Activated CD8-positive, alpha-beta memory T cell treated with anti-CD3 and anti-CD28 coated beads, Interleukin-2, amount 10 ng/mL, durations not matched to agents 7 days and 5 days (primary cell): ENCODE measurements around the gene RGS14. TPM values are rescaled to one million over a fixed set of nuclear protein-coding genes. Genes with fewer than 3 reads are reported as not detected.
"Not testable (repeated sequence)": the region's sequence is repeated elsewhere in the genome, so short reads cannot be mapped to it uniquely, and the experiment has no call there.

ENCODE experiments used
- ATAC-seq: fragments of 150-1000 bp; cut with Tn5 transposase; one replicate; pipeline ENCODE4 v1.10.0; 2021; ENCODE audit warnings: moderate library complexity
- CTCF ChIA-PET: fragments of 350-600 bp; sonication (Branson Sonifier 250); formaldehyde crosslinking; loops from one replicate; lab custom pipeline; 2021; ENCODE audit warnings: antibody characterized with exemption; lab: Charles Lee
- DNase-seq: peaks from one replicate; pipeline ENCODE4 v3.0.0-alpha.2; 2020
- H3K27ac Mint-ChIP-seq: one replicate; pipeline ENCODE4 v1.8.0; 2021; ENCODE audit warnings: mild to moderate bottlenecking, mixed read lengths
- H3K27me3 Mint-ChIP-seq: one replicate; pipeline ENCODE4 v1.8.0; 2021; ENCODE audit warnings: mixed read lengths
- H3K36me3 Mint-ChIP-seq: one replicate; pipeline ENCODE4 v1.8.0; 2021; ENCODE audit warnings: mild to moderate bottlenecking, mixed read lengths
- H3K4me1 Mint-ChIP-seq: one replicate; pipeline ENCODE4 v1.8.0; 2021; ENCODE audit warnings: mixed read lengths
- H3K4me3 Mint-ChIP-seq: one replicate; pipeline ENCODE4 v1.8.0; 2021; ENCODE audit warnings: mild to moderate bottlenecking, moderate library complexity, mixed read lengths
- H3K9me3 Mint-ChIP-seq: one replicate; pipeline ENCODE4 v1.8.0; 2022; ENCODE audit warnings: low read depth, mixed read lengths
- total RNA-seq, 2 experiments: library from RNA; stranded (reverse); gene quantifications; one replicate each; pipeline ENCODE4 v1.2.3, GENCODE V29; 2021

Gene RGS14
- total RNA-seq, 2 experiments from 2014 or later, result 52.3 to 93.0 TPM

DNA sequence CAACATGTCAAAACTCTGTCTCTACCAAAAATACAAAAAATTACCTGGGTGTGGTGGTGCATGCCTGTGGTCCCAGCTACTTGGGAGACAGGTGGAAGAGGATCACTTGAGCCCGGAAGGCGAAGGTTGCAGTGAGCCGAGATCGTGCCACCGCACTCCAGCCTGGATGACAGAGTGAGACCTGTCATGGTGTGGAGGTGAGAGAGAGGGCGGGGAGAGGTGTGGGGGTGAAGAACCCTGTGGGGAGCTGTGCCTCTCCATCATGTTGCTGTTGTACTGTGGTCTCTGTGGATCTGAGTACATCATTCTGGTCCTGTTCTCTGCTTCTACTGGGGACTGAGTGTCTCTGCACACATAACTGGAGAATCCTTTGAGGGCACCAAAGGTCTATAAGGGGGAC is 15.2 kb downstream of the RGS14 start:
- H3K27ac Mint-ChIP-seq, result peak overlapping the region; percentile 87
- H3K4me3 Mint-ChIP-seq, result peak overlapping the region; percentile 33
- ATAC-seq (no peak), DNase-seq (no peak)
- no peaks in the 10 kb centered on the region for H3K9me3 Mint-ChIP-seq
- H3K27me3 Mint-ChIP-seq, result no peaks in the 10 kb centered on the region
- H3K4me1 Mint-ChIP-seq, result peaks cover 48% of the 10 kb centered on the region
- H3K36me3 Mint-ChIP-seq, result peaks cover 26% of the 10 kb centered on the region
- CTCF ChIA-PET, result interaction anchor here (1.2 to 22.1 kb wide), 10 partner anchors 8 to 120 kb away, joined by 3 to 405 read pairs (median 33); partner anchors contain the start of genes MXD3, PFN3, RGS14 and SLC34A1

- CTCF ChIA-PET, result interaction anchor here (1.2 to 22.1 kb wide), 5 partner anchors 9 to 82 kb away, joined by 3 to 405 read pairs (median 57); partner anchors contain the start of genes MXD3, RGS14 and SLC34A1
- no peak overlapping the region for H3K4me3 Mint-ChIP-seq
- peaks cover 44% of the 10 kb centered on the region for H3K4me1 Mint-ChIP-seq
- no peaks in the 10 kb centered on the region for H3K27me3 Mint-ChIP-seq
- DNase-seq (no peak), ATAC-seq (no peak)
- H3K9me3 Mint-ChIP-seq, result no peaks in the 10 kb centered on the region
- peaks cover 17% of the 10 kb centered on the region for H3K36me3 Mint-ChIP-seq
- H3K27ac Mint-ChIP-seq, result no peak overlapping the region
Observed at GRCh38 chr5:177373806-177374205, 16.1 kb downstream of the RGS14 start.

- no peak overlapping the region for H3K4me3 Mint-ChIP-seq
- peaks cover 44% of the 10 kb centered on the region for H3K4me1 Mint-ChIP-seq
- H3K27me3 Mint-ChIP-seq, result no peaks in the 10 kb centered on the region
- ATAC-seq, result no peak
- H3K36me3 Mint-ChIP-seq, result peaks cover 13% of the 10 kb centered on the region
- no peak for DNase-seq
- CTCF ChIA-PET, result interaction anchor here (0.6 to 22.1 kb wide), 6 partner anchors 10 to 328 kb away, joined by 3 to 405 read pairs (median 28); partner anchors contain the start of genes RGS14 and SLC34A1
- H3K27ac Mint-ChIP-seq, result peak overlapping the region; percentile 34
- no peaks in the 10 kb centered on the region for H3K9me3 Mint-ChIP-seq
Observed at GRCh38 chr5:177374211-177374610, 16.5 kb downstream of the RGS14 start.

- not testable (repeated sequence) for H3K27me3 Mint-ChIP-seq, ATAC-seq, H3K36me3 Mint-ChIP-seq, H3K4me3 Mint-ChIP-seq, DNase-seq, H3K9me3 Mint-ChIP-seq
- H3K4me1 Mint-ChIP-seq, result peaks cover 43% of the 10 kb centered on the region
- peak overlapping the region; percentile 11 for H3K27ac Mint-ChIP-seq
- CTCF ChIA-PET, result interaction anchor here (1.0 to 22.1 kb wide), 5 partner anchors 11 to 126 kb away, joined by 3 to 405 read pairs (median 3); partner anchors contain the start of genes RGS14 and SLC34A1
Observed at GRCh38 chr5:177375516-177375915, 17.8 kb downstream of the RGS14 start.

DNA sequence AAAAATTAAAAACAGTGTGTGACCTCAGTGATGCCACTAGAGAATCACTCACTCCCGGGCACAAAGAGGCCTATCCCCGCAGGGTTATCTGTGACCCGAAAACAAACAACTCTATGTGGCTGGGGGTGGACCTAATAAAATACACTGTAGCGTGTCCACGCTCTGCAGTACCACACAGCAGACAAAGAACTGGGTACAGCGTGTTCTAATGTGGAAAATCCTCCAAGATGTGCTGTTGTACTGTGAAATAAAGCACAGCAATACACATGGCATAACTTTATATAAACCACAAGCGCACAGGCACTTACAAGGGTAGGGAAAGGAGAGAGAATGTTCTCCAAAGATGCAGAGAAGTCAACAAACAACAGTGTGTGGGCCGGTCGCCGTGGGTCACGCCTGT is 18.4 kb downstream of the RGS14 start:
- no peak overlapping the region for H3K27ac Mint-ChIP-seq
- H3K36me3 Mint-ChIP-seq, result peaks cover 8% of the 10 kb centered on the region
- H3K9me3 Mint-ChIP-seq, result no peaks in the 10 kb centered on the region
- no peaks in the 10 kb centered on the region for H3K27me3 Mint-ChIP-seq
- H3K4me1 Mint-ChIP-seq, result peaks cover 44% of the 10 kb centered on the region
- no peak for DNase-seq
- no peak for ATAC-seq
- no peak overlapping the region for H3K4me3 Mint-ChIP-seq
- CTCF ChIA-PET, result interaction anchor here (0.6 to 20.4 kb wide), 6 partner anchors 11 to 97 kb away, joined by 3 to 405 read pairs (median 3); partner anchors contain the start of gene RGS14

DNA sequence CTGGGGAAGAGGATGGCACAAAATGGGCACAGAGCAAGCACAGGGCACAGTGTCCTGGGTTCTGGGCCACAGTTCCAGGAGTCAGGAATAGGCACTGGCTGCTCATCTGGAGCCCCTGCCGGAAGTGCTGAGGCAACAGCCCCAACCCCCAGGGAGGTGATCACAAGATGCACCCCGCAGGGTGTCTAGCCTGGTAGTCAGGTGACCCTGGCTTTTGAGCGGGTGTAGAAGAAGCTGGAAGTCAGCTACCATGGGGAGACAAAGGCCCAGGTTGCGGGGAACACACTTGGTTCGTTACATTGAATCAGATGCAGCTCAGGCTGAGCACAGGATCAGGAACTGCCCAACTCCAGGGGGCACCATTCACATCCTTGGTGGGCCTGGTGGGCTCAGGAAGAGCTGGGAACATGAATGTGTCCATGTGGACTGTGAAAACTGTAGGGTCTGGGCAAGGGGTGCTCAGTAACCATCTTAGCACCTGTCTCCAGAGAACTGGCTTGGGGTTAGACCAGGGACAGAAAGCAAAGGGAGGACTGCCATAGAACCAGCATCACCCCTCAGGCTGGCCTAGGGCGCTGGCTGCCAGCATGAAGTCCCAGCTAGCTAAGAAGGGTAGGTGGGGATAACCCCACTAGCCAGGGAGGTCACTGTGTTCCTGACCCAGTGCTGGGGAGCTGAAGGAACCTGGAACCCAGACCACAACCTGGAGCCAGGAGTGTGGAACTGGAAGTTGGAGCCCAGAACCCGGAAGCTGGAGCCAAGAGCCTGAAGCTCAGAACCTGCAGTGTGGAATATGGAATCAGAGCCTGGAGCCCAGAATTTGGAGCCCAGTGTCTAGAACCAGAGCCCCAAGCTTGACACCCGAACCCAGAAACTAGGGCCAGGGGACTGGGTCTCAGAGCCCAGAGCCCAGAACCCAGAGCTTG is 20.4 kb downstream of the RGS14 start:
- CTCF ChIA-PET, result interaction anchor here (1.1 to 20.4 kb wide), 9 partner anchors 11 to 123 kb away, joined by 3 to 405 read pairs (median 7); partner anchors contain the start of genes LMAN2 and RGS14
- ATAC-seq (no peak), DNase-seq (no peak)
- no peaks in the 10 kb centered on the region for H3K27me3 Mint-ChIP-seq
- H3K4me3 Mint-ChIP-seq, result no peak overlapping the region
- H3K27ac Mint-ChIP-seq, result no peak overlapping the region
- H3K9me3 Mint-ChIP-seq, result no peaks in the 10 kb centered on the region
- H3K36me3 Mint-ChIP-seq, result peaks cover under 1% of the 10 kb centered on the region
- H3K4me1 Mint-ChIP-seq, result peaks cover 26% of the 10 kb centered on the region

- no peaks in the 10 kb centered on the region for H3K27me3 Mint-ChIP-seq
- peaks cover 17% of the 10 kb centered on the region for H3K4me1 Mint-ChIP-seq
- no peaks in the 10 kb centered on the region for H3K9me3 Mint-ChIP-seq
- no peaks in the 10 kb centered on the region for H3K36me3 Mint-ChIP-seq
- no peak for DNase-seq
- CTCF ChIA-PET, result interaction anchor here (0.6 to 20.4 kb wide), 10 partner anchors 10 to 185 kb away, joined by 3 to 405 read pairs (median 5); partner anchors contain the start of genes LMAN2 and RGS14
- peak overlapping the region; percentile 42 for H3K27ac Mint-ChIP-seq
- peak; percentile 87 for ATAC-seq
- H3K4me3 Mint-ChIP-seq, result no peak overlapping the region
Observed at GRCh38 chr5:177378884-177379883, 21.5 kb downstream of the RGS14 start.

DNA sequence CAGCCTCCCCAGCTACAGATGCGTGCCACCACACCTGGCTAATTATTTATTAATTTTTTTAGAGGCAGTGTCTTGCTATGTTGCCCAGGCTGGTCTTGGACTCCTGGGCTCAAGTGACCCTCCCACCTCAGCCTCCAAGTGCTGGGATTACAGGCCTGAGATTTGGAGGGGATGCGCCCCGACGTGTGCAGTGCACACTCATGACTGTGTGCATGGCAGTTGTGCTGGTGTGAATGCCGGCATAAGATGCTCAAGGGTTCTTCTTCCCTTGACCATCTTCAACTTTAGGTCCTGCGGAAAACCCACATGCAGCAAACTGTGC is 23.0 kb downstream of the RGS14 start:
- ATAC-seq, result no peak
- H3K4me1 Mint-ChIP-seq, result peaks cover 22% of the 10 kb centered on the region
- H3K4me3 Mint-ChIP-seq, result no peak overlapping the region
- CTCF ChIA-PET, result interaction anchor here (1.2 to 20.4 kb wide), 5 partner anchors 9 to 75 kb away, joined by 3 to 405 read pairs (median 19); partner anchors contain the start of gene RGS14
- H3K27ac Mint-ChIP-seq, result no peak overlapping the region
- no peaks in the 10 kb centered on the region for H3K27me3 Mint-ChIP-seq
- H3K36me3 Mint-ChIP-seq, result no peaks in the 10 kb centered on the region
- no peak for DNase-seq
- no peaks in the 10 kb centered on the region for H3K9me3 Mint-ChIP-seq

DNA sequence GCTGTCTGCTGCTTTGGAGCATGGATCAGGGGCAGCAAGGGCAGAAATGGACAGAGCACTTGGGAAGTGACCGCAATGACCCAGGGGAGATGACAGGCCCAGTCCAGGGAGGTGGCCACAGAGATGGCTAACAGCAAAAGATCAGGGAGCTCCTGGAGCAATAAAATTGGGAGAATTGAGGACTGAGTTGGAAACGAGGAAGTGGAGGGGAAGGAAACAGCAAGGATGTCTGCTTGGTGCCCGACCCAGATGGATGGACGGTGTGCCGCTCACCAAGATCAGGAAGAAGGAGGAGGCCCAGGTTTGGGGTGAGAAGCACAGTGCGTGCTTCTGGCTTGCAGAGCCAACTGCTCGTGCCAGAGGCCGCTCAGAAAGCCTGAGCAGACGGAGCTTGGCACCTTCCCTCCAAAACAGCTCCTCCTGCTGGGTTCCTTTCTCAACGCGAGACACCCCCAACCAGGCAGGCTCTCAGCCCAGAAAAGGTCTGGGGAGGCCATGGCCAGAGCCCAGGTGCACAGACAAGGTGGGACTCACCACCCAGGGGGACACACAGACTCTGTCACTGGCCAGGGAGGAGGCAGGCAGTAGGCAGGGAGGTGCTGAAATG is 24.8 kb downstream of the RGS14 start:
- no peak overlapping the region for H3K4me3 Mint-ChIP-seq
- ATAC-seq, result no peak
- no peak overlapping the region for H3K27ac Mint-ChIP-seq
- H3K27me3 Mint-ChIP-seq, result no peaks in the 10 kb centered on the region
- no peak for DNase-seq
- CTCF ChIA-PET, result interaction anchor here (0.8 to 20.4 kb wide), 9 partner anchors 18 to 73 kb away, joined by 3 to 405 read pairs (median 4); partner anchors contain the start of gene RGS14
- peaks cover 32% of the 10 kb centered on the region for H3K4me1 Mint-ChIP-seq
- no peaks in the 10 kb centered on the region for H3K9me3 Mint-ChIP-seq
- H3K36me3 Mint-ChIP-seq, result no peaks in the 10 kb centered on the region

DNA sequence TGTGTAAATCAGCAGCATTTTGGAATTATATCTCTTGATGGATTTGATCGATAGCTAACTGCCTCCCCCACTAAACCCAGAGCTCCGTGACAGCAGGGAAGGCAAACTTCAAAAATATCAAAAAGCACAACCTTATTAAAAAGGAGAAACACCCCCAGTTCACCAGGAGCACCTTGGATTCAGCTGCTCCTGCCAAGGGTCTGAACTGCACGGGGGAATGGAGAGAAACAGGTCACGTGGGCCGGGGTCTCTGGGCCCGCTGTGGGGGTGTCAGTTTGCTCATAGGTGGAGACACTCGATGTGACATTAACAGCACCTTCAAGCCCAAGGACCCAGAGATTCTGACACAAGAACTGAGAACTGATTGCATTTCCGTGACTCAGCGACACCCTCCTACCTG is 25.5 kb downstream of the RGS14 start:
- H3K9me3 Mint-ChIP-seq, result no peaks in the 10 kb centered on the region
- no peaks in the 10 kb centered on the region for H3K36me3 Mint-ChIP-seq
- no peak for DNase-seq
- no peak for ATAC-seq
- no peak overlapping the region for H3K4me3 Mint-ChIP-seq
- peaks cover 35% of the 10 kb centered on the region for H3K4me1 Mint-ChIP-seq
- H3K27me3 Mint-ChIP-seq, result no peaks in the 10 kb centered on the region
- H3K27ac Mint-ChIP-seq, result no peak overlapping the region
- CTCF ChIA-PET, result interaction anchor here (0.8 to 20.4 kb wide), 10 partner anchors 18 to 118 kb away, joined by 3 to 405 read pairs (median 4); partner anchors contain the start of gene RGS14

DNA sequence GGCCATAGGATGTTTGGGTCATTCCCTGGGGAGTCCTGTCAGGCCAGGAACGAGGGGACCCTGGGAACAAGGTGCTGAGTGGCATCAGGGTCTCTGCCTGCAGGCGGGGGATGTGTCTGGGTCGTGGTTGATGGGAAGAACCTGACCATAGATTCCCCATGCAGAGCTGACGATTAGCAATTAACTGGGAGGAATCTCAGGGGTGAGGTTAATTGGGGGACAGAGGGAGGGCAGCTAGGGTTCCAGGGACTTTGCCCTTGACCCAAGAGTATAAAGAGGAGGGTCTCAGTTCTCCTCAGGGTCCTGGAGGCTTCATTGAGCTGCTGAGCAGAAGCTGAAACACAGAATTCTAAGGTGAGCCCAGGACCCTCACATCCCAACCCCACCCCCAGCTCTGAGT is 26.4 kb downstream of the RGS14 start, which contains the start of gene SLC34A1:
Gene SLC34A1 (plus strand): TSS at position 301 of the 400 bp plus-strand sequence. CDS start 1,308 bp downstream, outside the sequence.
- no peaks in the 10 kb centered on the region for H3K27me3 Mint-ChIP-seq
- H3K4me1 Mint-ChIP-seq, result peaks cover 42% of the 10 kb centered on the region
- H3K27ac Mint-ChIP-seq, result peak within 1 kb of the TSS; percentile 4
- no peak for DNase-seq
- CTCF ChIA-PET, result interaction anchor here (1.4 to 20.4 kb wide), 4 partner anchors 19 to 117 kb away, joined by 6 to 405 read pairs (median 8); partner anchors contain the start of gene RGS14
- H3K4me3 Mint-ChIP-seq, result no peak within 1 kb of the TSS
- no peaks in the 10 kb centered on the region for H3K36me3 Mint-ChIP-seq
- no peaks in the 10 kb centered on the region for H3K9me3 Mint-ChIP-seq
- ATAC-seq, result no peak

GRCh38 chr5:177385720-177386119 is 28.0 kb downstream of the RGS14 start:
- DNase-seq, result no peak
- Mint-ChIP-seq H3K4me3 (no peak overlapping the region), H3K36me3 (no peaks in the 10 kb centered on the region), H3K27me3 (no peaks in the 10 kb centered on the region), H3K27ac (no peak overlapping the region), H3K9me3 (no peaks in the 10 kb centered on the region), H3K4me1 (peaks cover 49% of the 10 kb centered on the region)
- ATAC-seq, result no peak
- CTCF ChIA-PET, result interaction anchor here (0.7 to 20.4 kb wide), 8 partner anchors 19 to 115 kb away, joined by 3 to 405 read pairs (median 6); partner anchors contain the start of genes PDLIM7 and RGS14
